IMR-90 (cell line): Measurements from ENCODE around the gene NR5A1. TPM values are rescaled to one million over a fixed set of nuclear protein-coding genes. Genes with fewer than 3 reads are reported as not detected.

Source experiments
- ATAC-seq: fragments of 200-7000 bp; cut with Tn5 transposase; 2 replicates; pipeline ENCODE4 v1.9.1; 2020; ENCODE audit warnings: low read depth, mild to moderate bottlenecking, moderate library complexity
- BruUV-seq: library from RNA; stranded (reverse); fragments of 400-500 nt; replicated peaks from 2 replicates; lab custom pipeline; 2021; lab: Mats Ljungman, UMichigan
- CTCF ChIA-PET: fragments of 300-600 bp; formaldehyde crosslinking; extraction: SDS; loops from one replicate; lab custom pipeline; 2021; ENCODE audit warnings: antibody characterized with exemption; lab: Yijun Ruan, JAX
- POLR2A ChIA-PET: fragments of 300-600 bp; sonication (Branson Sonifier 250); formaldehyde crosslinking; loops from one replicate; lab custom pipeline; 2022; ENCODE audit warnings: antibody characterized with exemption; ENCODE audit not compliant: unreplicated experiment; lab: Charles Lee
- DNase-seq: peaks from one replicate; pipeline ENCODE4 v3.0.0; 2013
- H2AFZ ChIP-seq: replicated peaks from 2 replicates; pipeline ENCODE3; 2013; ENCODE audit warnings: low read length, mild to moderate bottlenecking; ENCODE audit not compliant: poor library complexity
- H2AK5ac ChIP-seq: 2 replicates; pipeline ENCODE4 v1.6.1; 2013; ENCODE audit warnings: low read depth, low read length, inconsistent platforms
- H2AK9ac ChIP-seq: replicated peaks from 2 replicates; pipeline ENCODE3; 2013; ENCODE audit warnings: mild to moderate bottlenecking, low read depth, low read length, moderate library complexity; ENCODE audit not compliant: poor library complexity
- H2BK120ac ChIP-seq: 2 replicates; pipeline ENCODE4 v1.6.1; 2013; ENCODE audit warnings: low read depth, low read length, inconsistent platforms
- H2BK15ac ChIP-seq: 3 replicates; pipeline ENCODE4 v1.6.1; 2013; ENCODE audit warnings: low read depth, low read length, inconsistent platforms
- H2BK20ac ChIP-seq: 2 replicates; pipeline ENCODE4 v1.6.1; 2013; ENCODE audit warnings: low read depth, mild to moderate bottlenecking, inconsistent platforms, low read length, moderate library complexity
- H2BK5ac ChIP-seq: 2 replicates; pipeline ENCODE4 v1.6.1; 2013; ENCODE audit warnings: mild to moderate bottlenecking, low read depth, low read length, inconsistent platforms; ENCODE audit not compliant: poor library complexity, severe bottlenecking
- H3K14ac ChIP-seq: replicated peaks from 2 replicates; pipeline ENCODE4 v1.6.1; 2013; ENCODE audit warnings: low read depth, low read length, inconsistent platforms
- H3K18ac ChIP-seq: 2 replicates; pipeline ENCODE4 v1.6.1; 2013; ENCODE audit warnings: low read depth, low read length, control low read depth
- H3K23ac ChIP-seq: 2 replicates; pipeline ENCODE4 v1.6.1; 2013; ENCODE audit warnings: low read depth, low read length, inconsistent platforms
- H3K27ac ChIP-seq: 2 replicates; pipeline ENCODE4 v1.5.1; 2013; ENCODE audit warnings: mild to moderate bottlenecking, control low read depth, low read length; ENCODE audit not compliant: insufficient read depth
- H3K27me3 ChIP-seq: 2 replicates; pipeline ENCODE4 v1.6.1; 2013; ENCODE audit warnings: low read length; ENCODE audit not compliant: control insufficient read depth, insufficient read depth
- H3K36me3 ChIP-seq: 2 replicates; pipeline ENCODE4 v1.6.1; 2013; ENCODE audit warnings: low read length, mixed read lengths; ENCODE audit not compliant: control insufficient read depth, insufficient read depth
- H3K4ac ChIP-seq: 2 replicates; pipeline ENCODE4 v1.6.1; 2013; ENCODE audit warnings: low read depth, low read length, inconsistent platforms
- H3K4me1 ChIP-seq: 2 replicates; pipeline ENCODE4 v1.6.1; 2013; ENCODE audit warnings: low read length, mixed read lengths; ENCODE audit not compliant: control insufficient read depth, insufficient read depth
- H3K4me2 ChIP-seq: 2 replicates; pipeline ENCODE4 v1.6.1; 2013; ENCODE audit warnings: low read depth, mild to moderate bottlenecking, control low read depth, low read length, moderate library complexity
- H3K4me3 ChIP-seq: 2 replicates; pipeline ENCODE4 v1.5.1; 2013; ENCODE audit warnings: low read depth, mild to moderate bottlenecking, control low read depth, low read length, moderate library complexity; ENCODE audit not compliant: insufficient read depth
- H3K56ac ChIP-seq: 2 replicates; pipeline ENCODE4 v1.6.1; 2013; ENCODE audit warnings: low read length, inconsistent platforms; ENCODE audit not compliant: insufficient read depth; ENCODE audit errors: extremely low read depth
- H3K79me1 ChIP-seq, 2 experiments: 2 replicates each; pipeline ENCODE4 v1.6.1; 2013; ENCODE audit warnings: low read length in 2 of 2, inconsistent platforms in 1 of 2, low read depth in 1 of 2
- H3K9ac ChIP-seq: 2 replicates; pipeline ENCODE4 v1.6.1; 2013; ENCODE audit warnings: low read depth, low read length, control low read depth
- H3K9me1 ChIP-seq: 2 replicates; pipeline ENCODE4 v1.6.1; 2013; ENCODE audit warnings: low read length, inconsistent platforms; ENCODE audit not compliant: insufficient read depth
- H3K9me3 ChIP-seq: 2 replicates; pipeline ENCODE4 v1.6.1; 2013; ENCODE audit warnings: low read length; ENCODE audit not compliant: control insufficient read depth, insufficient read depth
- H4K20me1 ChIP-seq: 2 replicates; pipeline ENCODE4 v1.6.1; 2013; ENCODE audit warnings: low read length, inconsistent platforms; ENCODE audit not compliant: insufficient read depth
- H4K5ac ChIP-seq: 2 replicates; pipeline ENCODE4 v1.6.1; 2013; ENCODE audit warnings: mild to moderate bottlenecking, low read depth, low read length, control low read depth
- H4K8ac ChIP-seq, 2 experiments: 2 replicates each; pipeline ENCODE4 v1.6.1; 2013; ENCODE audit warnings: low read depth in 2 of 2, low read length in 2 of 2, control low read depth in 1 of 2, inconsistent platforms in 1 of 2
- H4K91ac ChIP-seq: 2 replicates; pipeline ENCODE4 v1.6.1; 2013; ENCODE audit warnings: low read depth, low read length, inconsistent platforms; ENCODE audit not compliant: insufficient read depth
- CHD1 ChIP-seq: IDR thresholded peaks from 2 replicates; pipeline ENCODE4 v1.6.1; 2012; ENCODE audit warnings: low read depth, low read length, improper control_type of control experiment
- MAZ ChIP-seq: IDR thresholded peaks from 2 replicates; pipeline ENCODE4 v1.6.1; 2012; ENCODE audit warnings: low read depth, mild to moderate bottlenecking, low read length, improper control_type of control experiment, moderate library complexity, borderline replicate concordance
- RCOR1 ChIP-seq: IDR thresholded peaks from 2 replicates; pipeline ENCODE4 v1.6.1; 2012; ENCODE audit warnings: mild to moderate bottlenecking, low read length, improper control_type of control experiment; ENCODE audit not compliant: insufficient replicate concordance
- WGBS, 2 experiments: methylation state at CpG; one replicate each; pipeline versions ENCODE4 v1.1.5 to v1.1.7; 2013; ENCODE audit warnings: missing lambda C conversion rate in 2 of 2; ENCODE audit not compliant: insufficient read length in 1 of 2; ENCODE audit errors: extremely low coverage in 2 of 2; 5-methylcytosine and 5-hydroxymethylcytosine counted together
- dilution Hi-C: fragments of 300-500 bp; cut with HindIII; formaldehyde crosslinking; loops from one replicate; pipeline ENCODE4 v1.14.3; 2018; ENCODE audit warnings: low sequenced_read_pairs; ENCODE audit not compliant: unreplicated experiment
- in situ Hi-C: fragments of 300-500 bp; cut with MboI; formaldehyde crosslinking; loops from 3 replicates; pipeline ENCODE4 v1.14.3; 2019; ENCODE audit warnings: low sequenced_read_pairs, inconsistent platforms, mixed read lengths
- intact Hi-C: fragments of 100-400 bp; cut with micrococcal nuclease; formaldehyde crosslinking; loops from 2 replicates; pipeline ENCODE4 v1.10.0; 2022
- polyA plus RNA-seq, 3 experiments: library from polyadenylated mRNA; depleted of rRNA; stranded (reverse); fragments of >200 nt; gene quantifications; 2 replicates each; pipeline ENCODE4 v1.2.3, GENCODE V29; 2012; ENCODE audit warnings: low replicate concordance in 1 of 3
- total RNA-seq: library from RNA; depleted of rRNA; stranded (reverse); fragments of >200 nt; gene quantifications from 2 replicates; pipeline ENCODE4 v1.2.3, GENCODE V29; 2012

NR5A1 gene
- total and polyA plus RNA-seq, 2 of the 4 experiments (the other 2 are of a cell fraction), result not detected

GRCh38 chr9:124483481-124483880 lies 23.7 kb downstream of the NR5A1 start:
- CTCF ChIA-PET, result no interaction called here
- in situ Hi-C loops, result no loop called here
- ATAC-seq, result no peak
- Histone ChIP-seq H3K9ac (no peak overlapping the region), H3K27ac (no peak overlapping the region), H2BK120ac (no peak overlapping the region), H2BK20ac (no peak overlapping the region), H3K9me3 (no peaks in the 10 kb centered on the region), H2AFZ (no peak overlapping the region), H3K27me3 (peaks cover 77% of the 10 kb centered on the region), H3K23ac (no peak overlapping the region), H3K79me1 (no peaks in the 10 kb centered on the region), H2BK5ac (no peak overlapping the region), H4K8ac (no peak overlapping the region), H4K20me1 (no peaks in the 10 kb centered on the region), H3K4me3 (no peak overlapping the region), H4K5ac (no peak overlapping the region), H3K9me1 (0 out of 2 replicates have a peak, but pooled peaks cover 3% of the 10 kb centered on the region), H3K14ac (no peak overlapping the region), H3K4ac (no peak overlapping the region), H2AK5ac (no peak overlapping the region), H4K91ac (no peak overlapping the region), H3K36me3 (no peaks in the 10 kb centered on the region), H2AK9ac (no peak overlapping the region), H3K18ac (no peak overlapping the region), H3K56ac (no peak overlapping the region), H2BK15ac (no peak overlapping the region), H3K4me1 (no peaks in the 10 kb centered on the region), H3K4me2 (no peak overlapping the region)
- intact Hi-C loops, result no loop called here
- DNase-seq, result no peak
- no TSS peak for BruUV-seq
- WGBS, 2 experiments, result no CpG with 5 or more reads among the region's 9 CpGs
- POLR2A ChIA-PET, result no interaction called here
- dilution Hi-C loops, result no loop called here
- TF ChIP-seq RCOR1 (no peak), MAZ (no peak), CHD1 (no peak)
